GM23338 (cell line): ENCODE measurements around the gene SMNDC1. TPM values are rescaled to one million over a fixed set of nuclear protein-coding genes. Genes with fewer than 3 reads are reported as not detected.

Experiments used
- ATAC-seq: fragments of 200-7000 bp; cut with Tn5 transposase; 3 replicates; pipeline ENCODE4 v1.9.1; 2020
- DNase-seq: peaks from one replicate; pipeline ENCODE4 v3.0.0-alpha.2; 2015; ENCODE audit warnings: low spot score
- H2AFZ ChIP-seq: fragments of 200-600 bp; sonication (generic); 2 replicates; pipeline ENCODE4 v1.8.0; 2016; ENCODE audit warnings: antibody characterized with exemption, mild to moderate bottlenecking, moderate library complexity
- H3F3A ChIP-seq: fragments of 200-600 bp; sonication (generic); replicated peaks from 2 replicates; pipeline ENCODE4 v1.8.0; 2017; ENCODE audit warnings: antibody characterized with exemption, mixed run types, low read depth
- H3K27ac ChIP-seq: fragments of 200-600 bp; sonication (generic); 2 replicates; pipeline ENCODE4 v1.6.1; 2016; ENCODE audit warnings: low read depth
- H3K27me3 ChIP-seq: fragments of 200-600 bp; sonication (generic); 2 replicates; pipeline ENCODE4 v1.8.0; 2016; ENCODE audit warnings: mild to moderate bottlenecking, mixed run types, moderate library complexity; ENCODE audit not compliant: insufficient read depth
- H3K36me3 ChIP-seq: fragments of 200-600 bp; sonication (generic); 2 replicates; pipeline ENCODE4 v1.8.0; 2016; ENCODE audit warnings: mild to moderate bottlenecking; ENCODE audit not compliant: insufficient read depth
- H3K4me1 ChIP-seq: fragments of 200-600 bp; sonication (generic); 2 replicates; pipeline ENCODE4 v1.8.0; 2016; ENCODE audit warnings: mild to moderate bottlenecking, moderate library complexity; ENCODE audit not compliant: insufficient read depth
- H3K4me2 ChIP-seq: fragments of 200-600 bp; sonication (generic); 2 replicates; pipeline ENCODE4 v1.7.1; 2017; ENCODE audit warnings: mixed run types
- H3K4me3 ChIP-seq: fragments of 200-600 bp; sonication (generic); 2 replicates; pipeline ENCODE4 v1.6.1; 2016; ENCODE audit warnings: mixed run types
- H3K79me2 ChIP-seq: fragments of 200-600 bp; sonication (generic); replicated peaks from 2 replicates; pipeline ENCODE4 v1.8.0; 2017; ENCODE audit warnings: mild to moderate bottlenecking; ENCODE audit not compliant: insufficient read depth
- H3K9me2 ChIP-seq: fragments of 200-600 bp; sonication (generic); 2 replicates; pipeline ENCODE4 v1.8.0; 2017; ENCODE audit not compliant: insufficient read depth
- H4K20me1 ChIP-seq: fragments of 200-600 bp; sonication (generic); replicated peaks from 2 replicates; pipeline ENCODE4 v1.8.0; 2017; ENCODE audit warnings: mild to moderate bottlenecking; ENCODE audit not compliant: insufficient read depth
- H3K27ac Mint-ChIP-seq: 2 replicates; pipeline ENCODE4 v1.8.0; 2020; ENCODE audit warnings: inconsistent platforms, mild to moderate bottlenecking, moderate library complexity, mixed read lengths
- H3K27me3 Mint-ChIP-seq: 3 replicates; pipeline ENCODE4 v1.8.0; 2022; ENCODE audit warnings: low read depth, mild to moderate bottlenecking, moderate library complexity, mixed read lengths, inconsistent platforms; ENCODE audit not compliant: insufficient read depth, poor library complexity
- H3K36me3 Mint-ChIP-seq: 3 replicates; pipeline ENCODE4 v1.8.0; 2021; ENCODE audit warnings: low read depth, mild to moderate bottlenecking, inconsistent platforms, moderate library complexity, mixed read lengths
- H3K4me1 Mint-ChIP-seq: 3 replicates; pipeline ENCODE4 v1.8.0; 2020; ENCODE audit warnings: mild to moderate bottlenecking, inconsistent platforms, mixed read lengths
- H3K4me3 Mint-ChIP-seq: 3 replicates; pipeline ENCODE4 v1.8.0; 2021; ENCODE audit warnings: moderate library complexity, mild to moderate bottlenecking, inconsistent platforms, mixed read lengths
- H3K9me3 Mint-ChIP-seq: 3 replicates; pipeline ENCODE4 v1.8.0; 2020; ENCODE audit warnings: moderate library complexity, mild to moderate bottlenecking, inconsistent platforms, mixed read lengths
- CTCF ChIP-seq, 2 experiments: fragments of 200-600 bp in 1 of 2; sonication (generic) in 1 of 2; conservative IDR thresholded peaks; 2 replicates each; pipeline versions ENCODE4 v1.5.1 to v1.6.1; 2016 to 2017; ENCODE audit warnings: antibody characterized with exemption in 2 of 2, low read depth in 2 of 2, mild to moderate bottlenecking in 2 of 2, moderate library complexity in 1 of 2
- ETS1 ChIP-seq: IDR thresholded peaks from 2 replicates; pipeline ENCODE4 v1.6.1; 2016; ENCODE audit warnings: antibody characterized with exemption
- EZH2 ChIP-seq: fragments of 200-600 bp; sonication (generic); IDR thresholded peaks from one replicate; pipeline ENCODE4 v1.8.0; 2017; ENCODE audit warnings: antibody characterized with exemption, mild to moderate bottlenecking, low read depth; ENCODE audit not compliant: unreplicated experiment
- JUNB ChIP-seq: IDR thresholded peaks from one replicate; pipeline ENCODE4 v1.6.1; 2016; ENCODE audit warnings: antibody characterized with exemption; ENCODE audit not compliant: unreplicated experiment
- NANOG ChIP-seq: IDR thresholded peaks from 2 replicates; pipeline ENCODE4 v1.6.1; 2016; ENCODE audit warnings: antibody characterized with exemption, borderline replicate concordance
- POLR2AphosphoS5 ChIP-seq: IDR thresholded peaks from 2 replicates; pipeline ENCODE4 v1.6.1; 2016; ENCODE audit warnings: antibody characterized with exemption, low read depth
- STAT1 ChIP-seq: IDR thresholded peaks from one replicate; pipeline ENCODE4 v1.6.1; 2016; ENCODE audit warnings: antibody characterized with exemption; ENCODE audit not compliant: unreplicated experiment
- ZNF114 ChIP-seq: fragments of 250-450 bp; sonication (Bioruptor Pico); IDR thresholded peaks from 2 replicates; pipeline ENCODE4 v1.5.0; 2020; ENCODE audit warnings: mild to moderate bottlenecking, moderate library complexity
- ZNF462 ChIP-seq: fragments of 250-450 bp; sonication (Bioruptor Pico); IDR thresholded peaks from 2 replicates; pipeline ENCODE4 v1.5.0; 2020; ENCODE audit warnings: mild to moderate bottlenecking, moderate library complexity
- polyA plus RNA-seq: library from polyadenylated mRNA; unstranded; fragments of >200 nt; fragmentation: Nextera tagmentation; extraction: Ambion mirVana; gene quantifications from 2 replicates; pipeline ENCODE4 v1.2.1, GENCODE V29; 2016
- total RNA-seq: library from RNA; depleted of rRNA; stranded (reverse); fragments of >200 nt; shearing (Covaris generic); gene quantifications from 2 replicates; pipeline ENCODE4 v1.2.3, GENCODE V29; 2014

Gene SMNDC1
- total and polyA plus RNA-seq, 2 experiments from 2014 or later, result 28.4 to 45.1 TPM

- TF ChIP-seq ZNF462 (no peak), ETS1 (no peak), ZNF114 (CRISPR knock-in tag) (no peak), CTCF (conservative IDR thresholded peaks at IDR 0.05; ENCODE audit: low read depth in 2 of 2) (no peak), POLR2AphosphoS5 (no peak)
Observed at GRCh38 chr10:110349386-110349785, 44.7 kb upstream of the SMNDC1 start (continued).

GRCh38 chr10:110348336-110348735 is 43.6 kb upstream of the SMNDC1 start:
- ATAC-seq (no peak), DNase-seq (no peak)
- H3K27me3 Mint-ChIP-seq, result peaks cover 4% of the 10 kb centered on the region
- Histone ChIP-seq H3K27ac (no peak overlapping the region), H3K36me3 (no peaks in the 10 kb centered on the region), H3K27me3 (no peaks in the 10 kb centered on the region), H3K9me2 (no peaks in the 10 kb centered on the region; the same call in 1 of the 2 replicates), H3F3A (no peaks in the 10 kb centered on the region), H4K20me1 (no peaks in the 10 kb centered on the region), H3K4me1 (peaks cover 21% of the 10 kb centered on the region), H3K4me3 (no peak overlapping the region), H2AFZ (no peak overlapping the region), H3K79me2 (no peaks in the 10 kb centered on the region), H3K4me2 (no peak overlapping the region)
- no peak overlapping the region for H3K27ac Mint-ChIP-seq
- peaks cover 21% of the 10 kb centered on the region for H3K4me1 Mint-ChIP-seq
- no peak overlapping the region for H3K4me3 Mint-ChIP-seq
- no peaks in the 10 kb centered on the region; the same call in 2 of the 3 replicates for H3K9me3 Mint-ChIP-seq
- no peaks in the 10 kb centered on the region for H3K36me3 Mint-ChIP-seq
- TF ChIP-seq EZH2, result no peak
- no peak for TF ChIP-seq NANOG
- TF ChIP-seq ETS1, result no peak
- no peak for TF ChIP-seq JUNB
- no peak for TF ChIP-seq STAT1
- TF ChIP-seq CTCF (conservative IDR thresholded peaks at IDR 0.05; ENCODE audit: low read depth in 2 of 2), result no peak
